DMS 273 (cell line): Measurements from ENCODE around the gene TNXB.
"Not testable (repeated sequence)": the region's sequence is repeated elsewhere in the genome, so short reads cannot be mapped to it uniquely, and the experiment has no call there.

Source experiments
- DNase-seq: peaks from one replicate; lab custom pipeline; 2025; ENCODE audit not compliant: unreplicated experiment; lab: John Stamatoyannopoulos, UW

TNXB gene

DNA sequence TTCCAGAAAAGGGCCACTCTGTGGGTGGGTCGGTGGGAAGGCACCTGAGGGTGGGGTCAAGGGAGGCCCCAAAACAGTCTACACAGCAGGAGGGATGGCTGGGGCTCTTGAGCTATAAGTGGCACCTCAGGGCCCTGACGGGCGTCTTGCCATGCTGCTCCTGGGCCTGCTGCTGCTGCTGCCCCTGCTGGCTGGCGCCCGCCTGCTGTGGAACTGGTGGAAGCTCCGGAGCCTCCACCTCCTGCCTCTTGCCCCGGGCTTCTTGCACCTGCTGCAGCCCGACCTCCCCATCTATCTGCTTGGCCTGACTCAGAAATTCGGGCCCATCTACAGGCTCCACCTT is 103.6 kb downstream of the TNXB start:
- not testable (repeated sequence) for DNase-seq

DNA sequence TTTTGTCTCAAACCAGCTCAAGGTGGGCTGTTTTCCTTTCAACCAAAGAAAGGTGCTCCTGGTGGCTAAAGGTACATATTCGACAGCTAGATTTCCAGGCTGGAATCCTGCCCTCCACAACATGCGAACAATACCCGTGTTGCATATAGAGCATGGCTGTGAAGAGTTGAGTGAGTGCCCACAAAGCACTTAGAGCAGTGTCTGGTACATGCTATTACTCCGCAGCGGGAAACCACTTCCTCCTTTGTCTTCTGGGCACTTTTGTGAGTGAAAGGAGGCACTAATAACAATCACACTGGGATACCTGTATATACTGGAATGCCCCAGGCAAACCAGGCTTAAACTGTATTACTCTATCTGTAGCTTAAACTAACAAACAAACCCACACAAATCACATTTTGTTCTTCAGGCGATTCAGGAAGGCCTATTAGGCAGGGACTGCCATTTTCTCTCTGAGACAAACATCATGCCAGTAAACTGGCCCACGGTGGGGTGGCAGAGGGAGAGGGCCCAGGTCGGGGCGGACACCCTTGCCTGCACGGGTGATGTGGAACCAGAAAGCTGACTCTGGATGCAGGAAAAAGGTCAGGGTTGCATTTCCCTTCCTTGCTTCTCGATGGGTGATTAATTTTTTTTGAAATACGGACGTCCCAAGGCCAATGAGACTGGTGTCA is 104.1 kb downstream of the TNXB start:
- DNase-seq, result not testable (repeated sequence)

DNA sequence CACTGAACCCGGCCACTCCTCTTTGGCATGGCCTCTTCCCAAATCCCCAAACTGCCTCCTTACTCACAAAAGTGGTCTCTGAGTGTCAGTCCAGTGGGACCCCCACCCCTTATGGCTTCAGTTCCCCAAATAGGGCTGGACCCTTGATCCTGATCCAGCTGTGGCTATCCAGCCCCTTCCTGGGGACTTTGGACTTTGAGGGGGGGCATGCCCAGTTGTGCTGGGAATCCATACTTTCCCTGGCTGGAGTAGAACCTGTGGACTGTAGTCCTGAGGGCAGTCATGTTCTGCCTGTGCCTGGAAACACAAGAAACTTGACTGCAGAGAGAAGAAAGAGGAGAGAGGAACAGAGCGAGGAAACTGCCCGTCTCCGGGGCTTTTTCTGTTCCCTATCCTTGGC is 104.7 kb downstream of the TNXB start:
- not testable (repeated sequence) for DNase-seq

DNA sequence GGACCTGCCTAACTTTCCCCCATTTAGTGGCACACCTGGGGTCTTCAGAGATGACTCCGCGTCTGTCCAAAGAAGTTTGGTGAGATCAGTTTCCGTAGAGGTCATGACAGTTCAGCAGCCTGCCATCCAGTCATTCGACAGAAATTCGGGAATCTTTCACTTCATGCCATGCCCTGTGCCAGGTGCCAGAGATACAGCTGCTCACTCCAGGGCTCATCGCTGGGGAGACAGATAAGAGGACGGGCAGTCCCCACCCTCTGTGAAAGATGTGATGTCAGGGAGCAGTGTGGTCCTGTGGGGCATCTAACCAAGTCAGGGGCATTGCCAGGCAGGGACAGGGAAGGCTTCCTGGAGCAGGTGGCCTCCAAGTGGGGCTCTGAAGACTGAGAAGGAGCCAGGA is 105.8 kb downstream of the TNXB start:
- DNase-seq, result not testable (repeated sequence)

DNA sequence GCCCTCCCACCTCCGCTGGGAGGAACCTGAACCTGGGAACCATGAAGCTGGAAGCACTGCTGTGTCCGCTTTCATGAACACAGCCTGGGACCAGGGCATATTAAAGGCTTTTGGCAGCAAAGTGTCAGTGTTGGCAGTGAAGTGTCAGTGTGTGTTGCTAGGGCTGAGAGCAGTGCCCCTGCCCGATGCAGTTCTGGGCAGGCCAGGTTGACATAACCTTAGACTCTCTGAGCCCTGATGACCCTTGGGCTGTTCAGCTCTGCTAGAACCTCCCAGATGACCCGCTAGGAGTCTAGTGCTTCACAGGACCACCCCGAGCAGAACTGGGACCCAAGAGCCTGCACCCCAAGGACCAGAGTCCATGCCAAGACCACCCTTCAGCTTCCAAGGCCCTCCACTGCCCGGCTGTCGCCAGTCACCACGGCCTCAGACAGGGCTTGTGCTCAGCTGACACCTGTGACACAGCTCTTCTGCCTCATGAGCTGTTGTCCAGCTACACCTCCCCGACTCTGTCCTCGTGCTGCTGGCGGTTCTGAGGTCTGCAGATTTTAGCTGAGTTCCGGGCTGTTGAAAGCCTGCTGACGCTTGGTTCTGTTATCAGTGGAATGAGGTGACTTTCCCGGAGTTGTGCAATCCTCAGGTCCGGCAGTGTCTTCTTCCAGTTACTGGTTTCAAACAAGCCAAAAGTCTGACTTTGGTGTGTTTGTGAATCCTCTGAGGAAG is 106.4 kb downstream of the TNXB start:
- not testable (repeated sequence) for DNase-seq

DNA sequence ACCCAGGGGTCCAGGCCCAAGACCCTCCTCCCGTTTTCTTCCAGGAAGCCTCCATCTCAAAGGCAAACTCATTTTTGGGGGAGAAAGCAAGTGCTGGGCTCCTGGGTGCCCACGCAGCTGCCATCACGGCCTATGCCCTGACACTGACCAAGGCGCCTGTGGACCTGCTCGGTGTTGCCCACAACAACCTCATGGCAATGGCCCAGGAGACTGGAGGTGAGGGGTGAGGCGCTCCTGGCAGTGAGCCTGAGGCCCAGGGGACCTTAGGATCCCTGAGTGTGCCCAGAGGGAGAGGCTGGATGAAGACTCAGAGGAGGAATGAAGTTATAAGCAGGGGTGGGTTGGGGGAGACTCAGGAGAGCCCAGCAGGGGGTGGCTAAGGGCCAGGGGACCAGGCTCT is 112.8 kb downstream of the TNXB start:
- DNase-seq, result not testable (repeated sequence)

DNA sequence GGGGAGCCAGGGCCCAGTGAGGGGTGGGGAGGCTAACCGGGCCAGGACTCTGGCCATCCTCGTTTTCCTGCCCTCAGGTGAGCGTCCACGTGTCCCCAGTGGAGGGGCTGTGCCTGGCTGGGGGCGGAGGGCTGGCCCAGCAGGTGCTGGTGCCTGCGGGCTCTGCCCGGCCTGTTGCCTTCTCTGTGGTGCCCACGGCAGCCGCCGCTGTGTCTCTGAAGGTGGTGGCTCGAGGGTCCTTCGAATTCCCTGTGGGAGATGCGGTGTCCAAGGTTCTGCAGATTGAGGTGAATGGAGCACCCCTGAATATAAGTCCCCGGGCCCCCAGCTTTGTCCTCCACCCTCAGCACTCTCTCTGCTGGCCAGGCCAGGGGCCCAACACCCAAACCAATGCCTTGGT is 114.7 kb downstream of the TNXB start:
- DNase-seq, result not testable (repeated sequence)
